Hepatocyte (in vitro differentiated cells): ENCODE data around the gene ANGPT4.

Source experiments
- EZH2 ChIP-seq: fragments of 200-600 bp; sonication (generic); IDR thresholded peaks from 2 replicates; pipeline ENCODE4 v1.6.1; 2016; ENCODE audit warnings: antibody characterized with exemption, mild to moderate bottlenecking, borderline replicate concordance
- EZH2phosphoT487 ChIP-seq: fragments of 200-600 bp; sonication (generic); IDR thresholded peaks from one replicate; pipeline ENCODE4 v1.6.1; 2018; ENCODE audit warnings: antibody characterized with exemption, mild to moderate bottlenecking, low read depth, moderate library complexity; ENCODE audit not compliant: unreplicated experiment, severe bottlenecking
- TF ChIP-seq, protein P1 (sequence below): fragments of 200-600 bp; sonication (generic); IDR thresholded peaks from 2 replicates; pipeline ENCODE4 v1.5.1; 2016; ENCODE audit warnings: antibody characterized with exemption, mild to moderate bottlenecking; ENCODE audit not compliant: poor library complexity

DNA sequence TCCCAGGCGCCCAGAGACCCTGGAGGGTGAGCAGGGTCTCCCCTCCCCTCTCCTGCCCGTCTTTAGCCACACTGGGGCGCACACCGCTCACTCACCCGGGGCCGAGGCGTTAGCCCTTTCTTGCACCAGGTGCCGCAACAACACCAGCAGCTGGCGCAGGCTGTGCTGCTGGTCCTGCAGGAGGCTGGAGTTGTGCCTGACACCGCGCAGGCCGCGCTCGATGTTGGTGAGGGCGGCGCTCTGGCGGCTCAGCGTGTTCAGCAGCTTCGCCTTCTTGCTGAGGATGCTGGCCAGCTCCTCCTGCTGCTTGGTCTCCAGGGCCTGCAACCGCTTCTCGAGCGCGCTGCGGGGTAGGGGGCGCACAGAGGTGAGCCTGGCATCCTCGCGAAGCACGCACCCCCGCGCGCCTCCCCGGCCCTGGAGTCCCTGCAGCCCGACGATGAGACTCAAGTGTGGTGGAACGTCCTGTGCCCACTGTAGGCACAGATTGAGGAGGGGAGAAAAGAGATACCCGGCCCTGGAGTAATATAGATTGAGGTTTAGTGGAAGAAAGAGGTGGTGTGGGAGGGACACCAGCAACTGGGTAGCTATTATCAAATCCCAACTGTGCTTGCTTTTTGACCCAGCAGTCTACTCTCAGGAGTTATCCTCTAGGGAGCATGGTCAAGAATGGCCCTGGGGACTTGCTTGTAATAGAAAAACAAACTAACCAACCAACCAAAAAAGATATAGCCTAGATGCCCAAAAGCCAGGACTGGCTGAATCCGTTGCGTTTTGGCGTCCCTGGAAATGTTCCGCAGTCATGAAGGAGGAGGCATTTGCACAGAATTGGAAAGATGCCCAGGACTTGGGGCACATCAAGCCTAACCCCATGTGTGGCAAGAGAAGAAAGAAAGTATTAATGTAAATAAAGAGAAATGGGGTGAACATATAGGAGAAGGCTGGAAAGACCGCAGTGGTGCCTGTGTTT lies 30.9 kb downstream of the ANGPT4 start:
- TF ChIP-seq, protein P1, sequence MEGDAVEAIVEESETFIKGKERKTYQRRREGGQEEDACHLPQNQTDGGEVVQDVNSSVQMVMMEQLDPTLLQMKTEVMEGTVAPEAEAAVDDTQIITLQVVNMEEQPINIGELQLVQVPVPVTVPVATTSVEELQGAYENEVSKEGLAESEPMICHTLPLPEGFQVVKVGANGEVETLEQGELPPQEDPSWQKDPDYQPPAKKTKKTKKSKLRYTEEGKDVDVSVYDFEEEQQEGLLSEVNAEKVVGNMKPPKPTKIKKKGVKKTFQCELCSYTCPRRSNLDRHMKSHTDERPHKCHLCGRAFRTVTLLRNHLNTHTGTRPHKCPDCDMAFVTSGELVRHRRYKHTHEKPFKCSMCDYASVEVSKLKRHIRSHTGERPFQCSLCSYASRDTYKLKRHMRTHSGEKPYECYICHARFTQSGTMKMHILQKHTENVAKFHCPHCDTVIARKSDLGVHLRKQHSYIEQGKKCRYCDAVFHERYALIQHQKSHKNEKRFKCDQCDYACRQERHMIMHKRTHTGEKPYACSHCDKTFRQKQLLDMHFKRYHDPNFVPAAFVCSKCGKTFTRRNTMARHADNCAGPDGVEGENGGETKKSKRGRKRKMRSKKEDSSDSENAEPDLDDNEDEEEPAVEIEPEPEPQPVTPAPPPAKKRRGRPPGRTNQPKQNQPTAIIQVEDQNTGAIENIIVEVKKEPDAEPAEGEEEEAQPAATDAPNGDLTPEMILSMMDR: peak; percentile 21
- TF ChIP-seq EZH2: no peak
- TF ChIP-seq EZH2phosphoT487: no peak
